H1 (cell line): Measurements from ENCODE around the gene ATP7A. TPM values are rescaled to one million over a fixed set of nuclear protein-coding genes. Genes with fewer than 3 reads are reported as not detected.

Source experiments
- CTCF ChIA-PET: fragments of 300-600 bp; sonication (Branson Sonifier 250); formaldehyde crosslinking; loops from one replicate; lab custom pipeline; 2021; ENCODE audit not compliant: partially characterized antibody; lab: Charles Lee
- POLR2A ChIA-PET: fragments of 300-600 bp; sonication (Branson Sonifier 250); formaldehyde crosslinking; loops from one replicate; lab custom pipeline; 2021; ENCODE audit warnings: inconsistent platforms; ENCODE audit not compliant: partially characterized antibody; lab: Charles Lee
- DNase-seq, 2 experiments: peaks; one replicate each; pipeline versions ENCODE4 v3.0.0 to v3.0.0-alpha.2; 2010 to 2022; ENCODE audit warnings: low spot score in 2 of 2, low read depth in 1 of 2, mixed read lengths in 1 of 2
- FAIRE-seq: peaks from 2 replicates; lab custom pipeline; 2011; peaks lifted over from hg19 to GRCh38; lab: Jason Lieb, UNC
- H2AFZ ChIP-seq: 2 replicates; pipeline ENCODE4 v1.8.1; 2012; ENCODE audit warnings: low read length, inconsistent platforms
- H2AK5ac ChIP-seq: 2 replicates; pipeline ENCODE4 v1.6.1; 2013; ENCODE audit warnings: low read depth, low read length
- H2BK120ac ChIP-seq: replicated peaks from 2 replicates; pipeline ENCODE3; 2013; ENCODE audit warnings: low read depth, low read length, inconsistent platforms
- H2BK12ac ChIP-seq: 2 replicates; pipeline ENCODE4 v1.6.1; 2013; ENCODE audit warnings: low read depth, low read length
- H2BK15ac ChIP-seq: 2 replicates; pipeline ENCODE4 v1.6.1; 2013; ENCODE audit warnings: low read length
- H2BK20ac ChIP-seq: 2 replicates; pipeline ENCODE4 v1.6.1; 2013; ENCODE audit warnings: low read length
- H2BK5ac ChIP-seq: 2 replicates; pipeline ENCODE4 v1.6.1; 2013; ENCODE audit warnings: low read depth, low read length
- H3K14ac ChIP-seq: 2 replicates; pipeline ENCODE4 v1.6.1; 2013; ENCODE audit warnings: inconsistent platforms; ENCODE audit not compliant: insufficient read length
- H3K18ac ChIP-seq: 2 replicates; pipeline ENCODE4 v1.6.1; 2013; ENCODE audit warnings: low read length; ENCODE audit errors: extremely low read depth
- H3K23ac ChIP-seq: 2 replicates; pipeline ENCODE4 v1.6.1; 2013; ENCODE audit warnings: inconsistent platforms; ENCODE audit not compliant: insufficient read length
- H3K23me2 ChIP-seq: 2 replicates; pipeline ENCODE4 v1.6.1; 2013; ENCODE audit warnings: low read depth, low read length
- H3K27ac ChIP-seq: 2 replicates; pipeline ENCODE4 v1.6.1; 2011; ENCODE audit warnings: low read depth, low read length, inconsistent platforms
- H3K27me3 ChIP-seq, 4 experiments: replicated peaks in 1 of 4; 1 replicate in 1 of 4; 2 replicates in 3 of 4; pipeline versions ENCODE4 v1.6.1 to v1.8.1; 2011 to 2013; ENCODE audit warnings: low read length in 3 of 4, mild to moderate bottlenecking in 3 of 4, inconsistent platforms in 2 of 4, mixed read lengths in 2 of 4, moderate library complexity in 1 of 4; ENCODE audit not compliant: control insufficient read depth in 3 of 4, insufficient read depth in 3 of 4; ENCODE audit errors: extremely low read depth in 1 of 4
- H3K36me3 ChIP-seq, 4 experiments: 2 replicates each; pipeline versions ENCODE4 v1.6.1 to v1.8.1; 2011 to 2013; ENCODE audit warnings: mild to moderate bottlenecking in 4 of 4, low read length in 3 of 4, moderate library complexity in 2 of 4, control low read depth in 1 of 4, inconsistent platforms in 1 of 4; ENCODE audit not compliant: insufficient read depth in 4 of 4, control insufficient read depth in 2 of 4
- H3K4ac ChIP-seq: replicated peaks from 2 replicates; pipeline ENCODE3; 2013; ENCODE audit warnings: low read length, low read depth, mixed read lengths, inconsistent platforms; ENCODE audit not compliant: insufficient read length
- H3K4me1 ChIP-seq, 4 experiments: replicated peaks in 1 of 4; 1 replicate in 1 of 4; 2 replicates in 3 of 4; pipeline versions ENCODE4 v1.6.1 to v1.8.1; 2011 to 2013; ENCODE audit warnings: low read length in 3 of 4, inconsistent platforms in 2 of 4, mixed read lengths in 1 of 4; ENCODE audit not compliant: insufficient read depth in 4 of 4, control insufficient read depth in 3 of 4
- H3K4me2 ChIP-seq, 2 experiments: 2 replicates each; pipeline versions ENCODE4 v1.6.1 to v1.8.1; 2011 to 2013; ENCODE audit warnings: low read depth in 2 of 2, low read length in 2 of 2, control low read depth in 1 of 2, inconsistent platforms in 1 of 2, mild to moderate bottlenecking in 1 of 2; ENCODE audit not compliant: insufficient read depth in 1 of 2
- H3K4me3 ChIP-seq, 4 experiments: fragments of 200-600, 300-600 bp in 1 of 4; sonication (generic), shearing (Covaris generic), sonication (Bioruptor Twin) in 1 of 4; 2 replicates each; pipeline versions ENCODE4 v1.5.1 to v1.8.1; 2011 to 2016; ENCODE audit warnings: low read length in 4 of 4, low read depth in 3 of 4, control low read depth in 2 of 4, inconsistent platforms in 2 of 4, mild to moderate bottlenecking in 2 of 4, mixed read lengths in 1 of 4, moderate library complexity in 1 of 4; ENCODE audit not compliant: insufficient read depth in 2 of 4; ENCODE audit errors: extremely low read depth in 1 of 4
- H3K56ac ChIP-seq: replicated peaks from 2 replicates; pipeline ENCODE3; 2013; ENCODE audit warnings: low read depth, mild to moderate bottlenecking, mixed read lengths, low read length, inconsistent platforms; ENCODE audit not compliant: insufficient read length
- H3K79me1 ChIP-seq: 2 replicates; pipeline ENCODE4 v1.6.1; 2013; ENCODE audit warnings: low read depth, low read length, control low read depth
- H3K79me2 ChIP-seq, 2 experiments: 2 replicates each; pipeline versions ENCODE4 v1.6.1 to v1.8.1; 2012 to 2013; ENCODE audit warnings: low read length in 2 of 2, mild to moderate bottlenecking in 2 of 2, inconsistent platforms in 1 of 2; ENCODE audit not compliant: insufficient read depth in 2 of 2, control insufficient read depth in 1 of 2
- H3K9ac ChIP-seq, 4 experiments: replicated peaks in 1 of 4; 1 replicate in 1 of 4; 2 replicates in 3 of 4; pipeline versions ENCODE4 v1.6.1 to v1.8.1; 2011 to 2013; ENCODE audit warnings: low read depth in 3 of 4, low read length in 3 of 4, control low read depth in 2 of 4, mild to moderate bottlenecking in 2 of 4, moderate library complexity in 2 of 4, inconsistent platforms in 1 of 4; ENCODE audit errors: extremely low read depth in 1 of 4
- H3K9me3 ChIP-seq, 2 experiments: 2 replicates each; pipeline versions ENCODE4 v1.6.1 to v1.8.1; 2012 to 2013; ENCODE audit warnings: mild to moderate bottlenecking in 2 of 2, moderate library complexity in 2 of 2, control low read depth in 1 of 2, inconsistent platforms in 1 of 2, low read depth in 1 of 2, low read length in 1 of 2, mixed read lengths in 1 of 2; ENCODE audit not compliant: insufficient read depth in 2 of 2
- H4K20me1 ChIP-seq, 2 experiments: replicated peaks in 1 of 2; 2 replicates each; pipeline versions ENCODE3 to v1.8.1; 2011 to 2013; ENCODE audit warnings: inconsistent platforms in 2 of 2, low read length in 2 of 2, mild to moderate bottlenecking in 1 of 2; ENCODE audit not compliant: insufficient read depth in 2 of 2, control insufficient read depth in 1 of 2
- H4K5ac ChIP-seq: 2 replicates; pipeline ENCODE4 v1.6.1; 2013; ENCODE audit warnings: low read length, low read depth, mixed read lengths, inconsistent platforms; ENCODE audit not compliant: insufficient read length
- H4K8ac ChIP-seq: 2 replicates; pipeline ENCODE4 v1.8.0; 2013; ENCODE audit warnings: mild to moderate bottlenecking, moderate library complexity, low read length, inconsistent platforms; ENCODE audit not compliant: insufficient read depth; ENCODE audit errors: extremely low read depth
- H4K91ac ChIP-seq: replicated peaks from 2 replicates; pipeline ENCODE3; 2013; ENCODE audit warnings: low read length, mixed read lengths, inconsistent platforms; ENCODE audit not compliant: insufficient read length
- ATF3 ChIP-seq: IDR thresholded peaks from 2 replicates; pipeline ENCODE4 v1.6.1; 2011; ENCODE audit warnings: low read depth, mild to moderate bottlenecking, low read length; ENCODE audit not compliant: insufficient read depth
- CTBP2 ChIP-seq: IDR thresholded peaks from 2 replicates; pipeline ENCODE4 v1.7.0; 2011; ENCODE audit warnings: borderline replicate concordance, mild to moderate bottlenecking, moderate library complexity, mixed read lengths, low read length; ENCODE audit not compliant: insufficient read depth, insufficient read length
- JUN ChIP-seq: IDR thresholded peaks from 2 replicates; pipeline ENCODE4 v1.6.1; 2011; ENCODE audit warnings: low read depth, mild to moderate bottlenecking, improper control_type of control experiment, low read length
- RAD21 ChIP-seq, 2 experiments: IDR thresholded peaks in 1 of 2; conservative IDR thresholded peaks in 1 of 2; 2 replicates each; pipeline ENCODE4 v1.6.1; 2011; ENCODE audit warnings: low read depth in 2 of 2, low read length in 2 of 2, improper control_type of control experiment in 1 of 2, inconsistent platforms in 1 of 2, mild to moderate bottlenecking in 1 of 2, moderate library complexity in 1 of 2
- RFX5 ChIP-seq: IDR thresholded peaks from 2 replicates; pipeline ENCODE4 v1.6.1; 2011; ENCODE audit warnings: low read depth, low read length, improper control_type of control experiment, borderline replicate concordance
- SIN3A ChIP-seq, 2 experiments: IDR thresholded peaks in 1 of 2; conservative IDR thresholded peaks in 1 of 2; 2 replicates each; pipeline ENCODE4 v1.6.1; 2011 to 2012; ENCODE audit warnings: low read length in 2 of 2, improper control_type of control experiment in 1 of 2, low read depth in 1 of 2, mild to moderate bottlenecking in 1 of 2
- SP1 ChIP-seq: IDR thresholded peaks from 2 replicates; pipeline ENCODE4 v1.6.1; 2011; ENCODE audit warnings: low read depth, low read length
- SP2 ChIP-seq: IDR thresholded peaks from 2 replicates; pipeline ENCODE4 v1.6.1; 2012; ENCODE audit warnings: mild to moderate bottlenecking, low read length, inconsistent platforms
- TAF1 ChIP-seq: IDR thresholded peaks from 2 replicates; pipeline ENCODE4 v1.6.1; 2011; ENCODE audit warnings: mild to moderate bottlenecking, low read depth, low read length
- YY1 ChIP-seq: IDR thresholded peaks from 2 replicates; pipeline ENCODE4 v1.6.1; 2011; ENCODE audit warnings: low read depth, mild to moderate bottlenecking, low read length
- WGBS, 2 experiments: shearing (Covaris generic) in 1 of 2; methylation state at CpG; one replicate each; pipeline versions ENCODE4 v1.1.6 to v1.1.7; 2013 to 2015; ENCODE audit warnings: low lambda C conversion rate in 2 of 2, mixed read lengths in 2 of 2, inconsistent platforms in 1 of 2, low coverage in 1 of 2, missing lambda C conversion rate in 1 of 2; ENCODE audit not compliant: insufficient replicate concordance in 2 of 2, insufficient coverage in 1 of 2, insufficient read length in 1 of 2; ENCODE audit errors: extremely low coverage in 1 of 2, missing lambda C conversion rate in 1 of 2; 5-methylcytosine and 5-hydroxymethylcytosine counted together
- polyA plus RNA-seq, 7 experiments: library from polyadenylated mRNA; depleted of rRNA in 3 of 7; stranded (reverse) in 5 of 7; unstranded in 2 of 7; fragments of >200 nt in 5 of 7; fragments of 200-250 nt in 2 of 7; gene quantifications; 1 replicate in 5 of 7; 2 replicates in 1 of 7; 4 replicates in 1 of 7; pipeline versions ENCODE4 v1.2.1 to v1.2.3, GENCODE V29; 2011 to 2013; ENCODE audit warnings: missing spikeins in 2 of 7, mixed read lengths in 2 of 7
- total RNA-seq: library from RNA; stranded (reverse); fragmentation: NEBNext Ultra II Directional; extraction: Animal tissue kit (Norgen Biotek cat#: 25700); gene quantifications from 2 replicates; pipeline ENCODE4 v1.2.1, GENCODE V29; 2021
- TF ChIP-seq, protein P1 (sequence below), 3 experiments: IDR thresholded peaks; 1 replicate in 2 of 3; 2 replicates in 1 of 3; pipeline versions ENCODE4 v1.5.1 to v1.6.1; 2011; ENCODE audit warnings: low read length in 3 of 3, mild to moderate bottlenecking in 3 of 3, inconsistent platforms in 2 of 3, low read depth in 1 of 3, moderate library complexity in 1 of 3; ENCODE audit not compliant: insufficient read depth in 1 of 3; ENCODE audit errors: control extremely low read depth in 1 of 3

The ATP7A gene
- total and polyA plus RNA-seq, 2 of the 8 experiments (the other 6 are each of a cell fraction or from before 2014, with no cell fraction given) = 0.73 to 2.8 TPM

DNA sequence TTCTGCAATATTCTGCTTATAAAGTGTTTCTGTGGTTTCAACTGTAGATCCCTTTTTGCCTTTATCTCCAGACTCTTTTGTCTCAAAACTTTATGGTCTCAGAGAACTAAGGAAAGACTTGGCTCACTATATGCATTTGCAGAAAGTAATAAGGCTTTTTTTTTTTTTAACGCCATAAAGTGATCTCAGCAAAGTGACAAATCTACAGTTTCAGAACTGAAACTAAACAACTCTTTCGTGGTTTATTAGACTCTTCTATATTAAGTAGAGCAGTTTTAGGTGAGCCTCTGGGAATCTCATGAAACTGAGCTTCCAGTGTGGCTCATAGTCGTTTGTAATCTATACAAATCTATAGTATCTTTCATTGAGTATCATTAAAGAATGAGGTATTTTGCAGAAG is 15.3 kb downstream of the ATP7A start:
- Histone ChIP-seq H2BK12ac (no peak overlapping the region), H3K14ac (no peak overlapping the region), H3K79me1 (no peaks in the 10 kb centered on the region), H3K4me1 (no peaks in the 10 kb centered on the region), H3K4ac (no peak overlapping the region), H4K20me1 (no peaks in the 10 kb centered on the region), H2BK15ac (no peak overlapping the region), H2BK5ac (no peak overlapping the region), H3K27ac (no peak overlapping the region), H2BK120ac (no peak overlapping the region), H4K8ac (no peak overlapping the region), H3K27me3 (no peaks in the 10 kb centered on the region), H3K9ac (no peak overlapping the region), H3K23ac (no peak overlapping the region), H3K79me2 (no peaks in the 10 kb centered on the region), H3K23me2 (no peaks in the 10 kb centered on the region), H3K18ac (no peak overlapping the region), H3K56ac (no peak overlapping the region), H4K5ac (no peak overlapping the region), H2AK5ac (no peak overlapping the region), H2AFZ (no peak overlapping the region), H2BK20ac (no peak overlapping the region), H3K9me3 (no peaks in the 10 kb centered on the region), H3K4me2 (no peak overlapping the region), H3K36me3 (no peaks in the 10 kb centered on the region), H3K4me3 (no peak overlapping the region), H4K91ac (no peak overlapping the region)
- WGBS, 2 experiments = 81% methylated on average over 3 of the region's 3 CpGs; no CpG with 5 or more reads in 1 of the 2 experiments
- FAIRE-seq (no peak), DNase-seq (no peak)
- ChIA-PET POLR2A (no interaction called here), CTCF (no interaction called here)
- TF ChIP-seq YY1 = no peak
- no peak for TF ChIP-seq RAD21 (IDR thresholded peaks at IDR 0.05 in 1 of 2, conservative IDR thresholded peaks at IDR 0.05 in 1 of 2; ENCODE audit: low read depth in 2 of 2, low read length in 2 of 2)
- TF ChIP-seq SP1 = no peak
- TF ChIP-seq, protein P1, sequence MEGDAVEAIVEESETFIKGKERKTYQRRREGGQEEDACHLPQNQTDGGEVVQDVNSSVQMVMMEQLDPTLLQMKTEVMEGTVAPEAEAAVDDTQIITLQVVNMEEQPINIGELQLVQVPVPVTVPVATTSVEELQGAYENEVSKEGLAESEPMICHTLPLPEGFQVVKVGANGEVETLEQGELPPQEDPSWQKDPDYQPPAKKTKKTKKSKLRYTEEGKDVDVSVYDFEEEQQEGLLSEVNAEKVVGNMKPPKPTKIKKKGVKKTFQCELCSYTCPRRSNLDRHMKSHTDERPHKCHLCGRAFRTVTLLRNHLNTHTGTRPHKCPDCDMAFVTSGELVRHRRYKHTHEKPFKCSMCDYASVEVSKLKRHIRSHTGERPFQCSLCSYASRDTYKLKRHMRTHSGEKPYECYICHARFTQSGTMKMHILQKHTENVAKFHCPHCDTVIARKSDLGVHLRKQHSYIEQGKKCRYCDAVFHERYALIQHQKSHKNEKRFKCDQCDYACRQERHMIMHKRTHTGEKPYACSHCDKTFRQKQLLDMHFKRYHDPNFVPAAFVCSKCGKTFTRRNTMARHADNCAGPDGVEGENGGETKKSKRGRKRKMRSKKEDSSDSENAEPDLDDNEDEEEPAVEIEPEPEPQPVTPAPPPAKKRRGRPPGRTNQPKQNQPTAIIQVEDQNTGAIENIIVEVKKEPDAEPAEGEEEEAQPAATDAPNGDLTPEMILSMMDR (IDR thresholded peaks at IDR 0.05; ENCODE audit: control extremely low read depth in 1 of 3, insufficient read depth in 1 of 3, low read depth in 1 of 3, low read length in 3 of 3) = no peak
- no peak for TF ChIP-seq RFX5
- TF ChIP-seq CTBP2 = no peak
- no peak for TF ChIP-seq JUN
- TF ChIP-seq SIN3A (conservative IDR thresholded peaks at IDR 0.05 in 1 of 2, IDR thresholded peaks at IDR 0.05 in 1 of 2; ENCODE audit: low read depth in 1 of 2, low read length in 2 of 2) = no peak
- TF ChIP-seq ATF3 = no peak
- no peak for TF ChIP-seq SP2
- no peak for TF ChIP-seq TAF1
